IPS DF 4.7 (cell line): ENCODE data around the gene CDX2.
"Not testable (repeated sequence)": the region's sequence is repeated elsewhere in the genome, so short reads cannot be mapped to it uniquely, and the experiment has no call there.

Experiments used
- DNase-seq: peaks from one replicate; pipeline ENCODE4 v3.0.0-alpha.2; 2013; ENCODE audit warnings: low spot score; ENCODE audit errors: extremely low read depth

CDX2 gene, protein sequence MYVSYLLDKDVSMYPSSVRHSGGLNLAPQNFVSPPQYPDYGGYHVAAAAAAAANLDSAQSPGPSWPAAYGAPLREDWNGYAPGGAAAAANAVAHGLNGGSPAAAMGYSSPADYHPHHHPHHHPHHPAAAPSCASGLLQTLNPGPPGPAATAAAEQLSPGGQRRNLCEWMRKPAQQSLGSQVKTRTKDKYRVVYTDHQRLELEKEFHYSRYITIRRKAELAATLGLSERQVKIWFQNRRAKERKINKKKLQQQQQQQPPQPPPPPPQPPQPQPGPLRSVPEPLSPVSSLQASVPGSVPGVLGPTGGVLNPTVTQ

DNA sequence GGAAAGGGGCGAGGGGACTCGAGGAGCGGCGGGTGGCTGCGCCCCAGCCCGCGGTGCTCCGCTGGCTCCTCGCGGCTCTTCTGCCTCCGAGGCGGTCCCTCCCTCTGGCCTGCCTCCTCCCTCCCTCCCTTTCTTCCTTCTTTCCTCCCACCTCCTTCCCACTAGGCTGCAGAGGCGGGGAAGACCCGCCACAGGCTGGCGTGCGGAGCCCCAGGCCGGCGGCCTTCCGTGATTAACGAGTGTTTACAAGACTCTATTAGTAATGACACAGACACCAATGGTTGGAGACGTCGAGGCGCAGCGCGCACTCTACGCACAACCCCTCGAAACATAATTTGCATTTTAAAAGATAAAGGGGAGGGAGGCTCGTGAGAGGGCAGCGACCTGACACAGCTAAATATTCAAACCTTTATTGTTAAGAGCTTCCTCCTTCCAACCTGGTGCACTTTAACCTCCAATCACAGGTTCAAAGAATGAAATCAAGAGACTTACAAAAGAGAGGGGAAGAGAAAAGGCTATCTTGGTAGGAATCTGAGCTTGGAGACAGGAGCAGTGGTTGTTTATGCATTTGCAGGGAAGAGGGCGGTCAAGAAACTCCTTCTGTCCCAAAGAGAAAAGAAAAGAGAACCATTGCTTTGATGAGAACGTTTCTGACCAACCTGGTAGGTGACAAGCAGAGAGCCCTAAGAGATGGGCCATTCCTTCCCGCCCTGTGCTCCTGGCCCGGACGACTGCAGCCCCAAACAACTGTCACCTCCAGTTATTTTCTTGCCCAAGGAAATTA, at the start of gene CDX2:
Gene CDX2, minus strand, starts transcription at position 234 of the 784 bp plus-strand sequence. CDS start 309 bp downstream, outside the sequence.
- DNase-seq, result no peak

DNA sequence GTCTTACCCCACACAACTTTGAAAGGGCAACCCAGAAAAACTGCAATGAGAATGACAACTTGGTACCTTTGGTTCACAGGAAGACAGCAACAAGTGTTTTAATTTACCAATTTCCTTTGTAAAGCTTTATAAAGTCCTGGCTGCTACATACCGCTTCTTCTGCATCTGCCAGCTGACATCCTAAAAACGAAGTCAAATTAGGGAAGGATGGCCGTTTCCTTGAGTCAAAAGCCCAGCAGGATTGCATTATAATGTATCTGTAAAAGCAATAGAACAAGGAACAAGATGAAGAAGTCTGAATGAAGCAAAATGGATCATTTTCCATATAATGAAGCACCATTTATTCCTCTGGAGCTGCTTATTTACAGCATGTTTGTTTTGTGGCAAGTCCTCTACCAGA, 45.2 kb upstream of the CDX2 start:
- no peak for DNase-seq

DNA sequence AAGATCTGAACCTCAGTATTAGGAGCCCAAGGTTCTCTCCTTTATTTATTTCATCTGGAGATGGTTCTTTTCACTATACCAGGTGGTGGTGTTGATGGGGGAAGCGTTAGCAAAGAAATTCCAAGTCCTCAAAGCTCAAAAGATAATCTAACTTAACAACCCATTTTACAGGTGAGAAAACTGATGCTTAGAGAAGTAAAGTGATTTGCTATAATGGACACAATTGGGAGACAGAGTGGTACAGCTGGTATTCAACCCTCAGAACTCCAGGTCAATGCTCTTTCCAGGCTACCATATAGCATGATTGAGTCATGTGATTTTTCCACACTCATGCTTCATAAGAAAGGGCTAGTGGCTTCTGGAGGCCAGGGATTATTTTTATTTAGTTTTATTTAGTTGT, 44.4 kb upstream of the CDX2 start:
- no peak for DNase-seq

DNA sequence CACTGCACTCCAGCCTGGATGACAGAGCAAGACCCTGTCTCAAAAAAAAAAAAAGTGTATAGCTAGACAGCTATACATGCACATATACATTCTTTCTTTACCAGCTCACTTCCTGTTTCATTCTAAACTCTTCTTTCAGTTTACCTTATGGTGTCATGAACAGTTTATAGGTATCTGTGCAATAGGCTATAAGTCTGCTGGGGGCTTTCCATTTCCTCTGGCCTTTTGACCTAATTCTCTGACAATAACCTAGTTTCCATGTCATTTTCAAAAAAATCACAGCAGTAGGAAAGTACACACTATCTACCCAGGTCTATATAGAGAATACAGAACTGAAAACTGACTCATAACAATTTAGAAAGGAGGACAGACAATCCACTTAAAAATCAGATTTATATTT, 43.8 kb upstream of the CDX2 start:
- DNase-seq, result no peak

DNA sequence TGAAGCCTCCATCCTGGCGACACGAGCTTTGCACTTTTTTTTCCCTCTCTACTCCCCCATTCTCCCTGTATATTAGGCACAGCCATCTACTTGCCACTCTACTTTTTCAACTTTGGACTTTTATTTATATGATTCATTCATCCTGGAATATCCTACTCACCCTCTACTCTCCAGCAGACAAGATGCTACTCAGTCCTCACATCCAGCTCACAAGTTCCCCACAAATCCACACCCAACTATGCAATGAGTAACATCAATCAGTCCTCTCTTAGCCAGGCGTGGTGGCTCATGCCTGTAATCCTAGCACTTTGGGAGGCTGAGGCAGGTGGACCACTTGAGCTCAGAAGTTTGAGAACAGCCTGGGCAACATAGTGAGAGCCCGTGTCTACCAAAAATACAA, 43.3 kb upstream of the CDX2 start:
- DNase-seq, result no peak

DNA sequence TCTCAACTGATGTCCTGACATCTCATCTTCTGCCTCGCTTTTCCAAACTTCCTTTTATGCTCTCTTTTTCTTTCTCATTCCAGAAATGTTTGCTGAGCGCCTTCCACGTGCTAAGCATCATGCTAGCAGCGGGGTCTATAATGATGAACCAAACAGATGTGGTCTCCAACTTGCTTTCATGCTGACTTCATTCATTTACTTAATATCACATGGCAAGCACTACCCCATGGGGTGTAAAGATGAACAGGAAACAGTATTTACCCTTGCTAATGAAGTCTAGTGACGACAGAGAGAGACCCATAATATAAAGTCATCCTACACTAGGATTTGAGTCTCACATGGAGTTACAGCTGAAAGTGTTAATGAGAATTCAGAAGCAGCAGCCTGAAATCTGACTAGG, 40.9 kb upstream of the CDX2 start:
- DNase-seq, result no peak

DNA sequence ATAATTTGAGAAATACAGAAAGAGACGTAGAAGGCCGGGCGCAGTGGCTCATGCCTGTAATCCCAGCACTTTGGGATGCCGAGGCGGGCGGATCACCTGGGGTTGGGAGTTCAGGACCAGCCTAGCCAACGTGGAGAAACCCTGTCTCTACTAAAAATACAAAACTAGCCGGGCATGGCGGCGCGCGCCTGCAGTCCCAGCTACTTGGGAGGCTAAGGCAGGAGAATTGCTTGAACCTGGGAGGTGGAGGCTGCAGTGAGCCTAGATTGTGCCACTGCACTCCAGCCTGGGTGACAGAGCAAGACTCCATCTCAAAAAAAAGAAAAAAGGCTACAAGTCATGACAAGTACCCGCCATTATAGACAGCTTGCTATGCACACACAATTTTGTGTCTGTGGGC, 35.9 kb upstream of the CDX2 start:
- DNase-seq, result not testable (repeated sequence)

DNA sequence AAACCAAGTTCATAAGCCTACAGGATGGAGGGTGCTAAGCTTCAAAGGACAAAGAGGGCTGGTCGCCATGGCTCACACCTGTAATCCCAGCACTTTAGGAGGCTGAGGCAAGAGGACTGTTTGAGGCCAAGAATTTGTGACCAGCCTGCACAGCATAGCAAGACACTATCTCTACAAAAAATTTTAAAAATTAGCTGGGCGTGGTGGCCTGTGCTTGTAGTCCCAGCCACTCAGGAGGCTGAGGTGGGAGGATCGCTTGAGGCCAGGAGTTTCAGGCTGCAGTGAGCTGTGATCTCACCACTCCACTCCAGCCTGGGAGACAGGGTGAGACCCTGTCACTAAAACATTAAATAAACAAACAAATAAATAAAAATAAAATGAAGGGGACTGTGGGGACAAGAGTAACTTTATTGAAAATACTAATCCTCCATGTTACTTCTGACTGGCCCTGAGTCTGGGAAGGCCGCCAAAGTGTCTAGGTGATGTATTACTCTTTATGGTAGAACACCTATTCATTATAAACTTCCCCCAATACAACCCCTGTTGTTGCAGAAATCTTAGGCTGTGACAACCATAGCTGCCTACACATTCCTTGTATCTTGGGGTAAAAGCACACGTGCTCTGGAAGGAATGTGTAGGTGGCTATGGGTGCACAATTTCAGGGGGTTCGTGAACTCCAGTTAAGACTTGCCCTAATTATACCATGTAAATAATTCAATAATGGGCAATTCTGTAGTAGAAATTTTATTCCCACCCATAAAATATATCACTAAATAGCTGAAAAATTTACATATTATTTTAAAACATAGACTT, 34.0 kb upstream of the CDX2 start:
- DNase-seq, result no peak

DNA sequence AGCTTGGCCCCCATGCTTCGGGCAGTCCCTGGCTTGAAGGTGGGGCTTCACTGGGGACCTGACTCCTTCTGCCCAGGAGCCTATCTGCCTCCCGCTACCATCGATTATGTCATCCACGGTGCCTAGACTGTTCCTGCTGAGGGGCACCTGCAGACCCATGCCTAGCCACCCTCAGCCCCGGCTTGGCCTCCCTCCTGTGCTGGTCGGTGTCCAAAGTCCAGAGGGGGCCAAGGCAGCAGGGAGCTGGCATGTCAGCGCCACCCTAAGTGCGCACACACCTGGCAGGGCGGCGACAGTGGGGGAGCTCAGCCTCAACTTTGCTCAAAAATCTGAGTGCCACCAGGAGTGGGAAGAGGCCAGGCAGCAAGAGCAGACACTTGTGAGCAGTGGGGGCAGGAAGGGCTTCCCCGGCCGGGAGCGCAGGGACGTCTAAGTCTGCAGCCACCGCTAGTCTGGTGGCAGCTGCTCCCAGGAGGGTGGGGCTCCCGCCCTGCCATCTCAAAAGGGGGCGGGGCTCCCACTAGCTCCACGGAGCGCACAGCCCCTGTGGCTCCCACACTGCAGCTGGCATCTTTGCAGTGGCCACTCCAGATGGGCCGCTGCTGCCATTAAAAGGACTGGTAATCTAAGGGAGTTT, 32.8 kb upstream of the CDX2 start:
- DNase-seq, result no peak

DNA sequence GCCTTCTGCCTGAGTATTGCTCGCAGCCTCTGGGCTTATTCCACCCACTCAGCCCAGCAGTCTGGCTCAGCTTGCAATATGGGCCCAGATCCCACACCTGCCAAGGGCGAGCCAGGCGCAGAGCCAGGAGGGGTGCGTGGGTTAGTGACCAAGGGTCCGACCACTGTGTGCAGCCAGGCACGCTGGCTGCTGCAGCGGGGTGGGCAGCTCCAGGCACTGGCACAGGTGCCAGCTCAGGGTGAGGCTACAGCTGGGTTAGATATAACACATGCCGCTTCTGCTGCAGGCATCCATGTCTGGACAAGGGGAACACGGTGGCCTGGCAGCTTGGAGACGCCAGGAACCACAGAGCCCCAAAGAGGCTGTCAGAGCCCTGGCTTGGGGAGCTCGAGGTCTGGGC, 31.9 kb upstream of the CDX2 start:
- no peak for DNase-seq

DNA sequence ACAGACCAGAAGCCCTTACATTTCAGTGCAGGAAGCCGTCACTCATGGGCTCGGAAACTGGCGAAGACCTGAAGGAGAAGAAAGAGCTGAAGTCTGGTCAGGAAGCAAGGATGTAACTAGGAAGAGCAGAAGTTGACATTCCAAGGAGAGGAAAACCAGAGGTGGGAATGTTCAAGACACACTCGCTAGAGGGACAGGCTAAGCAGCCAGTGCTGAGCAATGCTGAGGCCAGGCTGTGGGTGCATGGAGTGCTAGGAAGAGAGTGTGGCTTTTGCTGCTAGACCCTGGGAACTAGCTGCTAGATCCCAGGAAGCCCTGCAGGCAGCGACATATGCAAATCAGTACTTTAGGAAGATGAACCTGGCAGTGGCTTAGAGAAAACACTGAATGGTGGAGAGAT, 31.5 kb upstream of the CDX2 start:
- no peak for DNase-seq

DNA sequence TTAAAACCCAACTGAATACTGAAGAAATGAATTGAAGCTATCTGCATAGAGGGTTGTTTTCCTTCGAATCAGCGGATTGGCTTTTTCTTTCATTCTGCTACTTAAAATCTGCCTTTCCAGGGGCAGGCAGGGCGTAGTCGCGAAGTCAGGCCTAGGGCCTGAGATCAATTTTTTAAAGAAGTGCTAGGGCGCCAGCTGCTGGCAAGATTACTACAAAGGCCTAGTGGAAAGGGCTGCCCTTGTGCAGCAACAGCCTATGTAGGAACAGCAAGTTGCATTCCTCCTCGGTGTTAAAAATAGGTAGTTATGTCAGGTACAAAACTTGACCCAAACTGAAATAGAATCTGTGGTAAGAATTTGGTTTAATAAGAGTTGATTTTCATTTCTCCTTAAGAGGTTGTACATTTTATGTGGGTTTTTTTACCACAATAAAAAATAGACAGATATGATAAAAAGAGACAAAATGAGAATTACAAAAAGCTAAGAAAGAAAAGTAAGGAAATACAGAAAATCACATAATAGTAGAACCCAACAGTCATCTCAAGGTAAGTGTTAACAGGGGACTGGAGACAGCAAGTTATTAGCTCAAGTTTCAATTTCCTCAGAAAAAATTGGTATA, 28.9 kb upstream of the CDX2 start:
- DNase-seq, result no peak

DNA sequence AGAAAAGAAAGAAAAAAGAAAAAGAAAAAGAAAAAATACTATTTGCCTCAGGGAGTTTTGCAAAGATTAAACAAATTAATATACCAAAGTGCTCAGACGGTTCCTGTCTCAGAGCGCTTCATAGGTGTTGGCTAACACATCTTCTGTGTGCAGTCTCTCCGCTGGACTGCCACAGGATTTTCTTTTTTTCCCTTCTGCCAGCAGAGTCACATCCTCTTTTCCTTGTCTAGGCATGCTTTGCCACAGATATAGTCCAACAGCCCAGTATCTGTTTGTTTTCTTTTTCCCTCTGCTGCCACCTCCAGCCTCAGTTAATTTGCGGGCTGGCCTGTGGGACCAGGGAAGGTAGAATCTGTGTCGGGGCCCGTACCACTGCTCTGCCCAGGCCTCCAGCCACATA, 22.8 kb upstream of the CDX2 start:
- DNase-seq, result no peak

DNA sequence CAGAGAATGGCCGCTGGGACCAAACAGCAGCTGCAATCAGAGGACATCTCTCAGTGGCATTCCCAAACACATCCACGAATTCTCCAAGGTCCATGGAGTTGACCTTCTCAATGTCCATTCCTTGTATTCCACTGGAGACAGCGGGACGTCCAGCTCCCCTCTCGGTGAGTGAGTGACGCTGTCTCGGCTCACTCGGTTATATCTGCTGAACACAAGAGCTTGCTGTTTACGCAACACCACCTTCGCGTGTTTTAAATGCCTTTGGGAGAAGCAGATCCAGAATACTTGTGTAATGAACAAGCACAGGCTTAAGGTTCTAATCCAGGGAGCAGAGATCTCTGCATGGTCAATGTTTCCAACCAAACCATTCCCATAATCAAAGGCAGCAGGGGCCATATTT, 19.4 kb upstream of the CDX2 start, which contains the start of gene URAD:
Gene URAD, minus strand, starts transcription at position 174 of the 400 bp plus-strand sequence. Its CDS starts 56 bp downstream, at position 118.
- no peak for DNase-seq

DNA sequence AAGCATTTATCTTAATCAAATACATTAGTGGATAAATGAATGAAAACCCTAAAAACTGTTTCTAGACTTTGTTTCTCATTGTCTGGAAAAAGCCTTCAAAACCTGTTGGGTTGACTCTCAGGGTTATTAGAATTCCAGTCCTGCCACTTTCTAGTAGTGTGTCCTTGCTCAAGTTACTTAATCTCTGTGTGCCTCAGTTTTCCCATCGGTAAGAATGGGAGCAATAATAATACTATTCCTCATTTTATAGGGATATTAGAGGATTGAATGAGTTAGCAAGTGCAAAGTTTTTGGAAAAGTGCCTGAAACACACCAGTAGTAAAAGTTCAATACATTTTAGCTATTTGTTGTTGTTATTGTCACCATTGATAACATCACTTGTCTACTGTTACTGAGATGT, 16.5 kb upstream of the CDX2 start:
- DNase-seq, result no peak

DNA sequence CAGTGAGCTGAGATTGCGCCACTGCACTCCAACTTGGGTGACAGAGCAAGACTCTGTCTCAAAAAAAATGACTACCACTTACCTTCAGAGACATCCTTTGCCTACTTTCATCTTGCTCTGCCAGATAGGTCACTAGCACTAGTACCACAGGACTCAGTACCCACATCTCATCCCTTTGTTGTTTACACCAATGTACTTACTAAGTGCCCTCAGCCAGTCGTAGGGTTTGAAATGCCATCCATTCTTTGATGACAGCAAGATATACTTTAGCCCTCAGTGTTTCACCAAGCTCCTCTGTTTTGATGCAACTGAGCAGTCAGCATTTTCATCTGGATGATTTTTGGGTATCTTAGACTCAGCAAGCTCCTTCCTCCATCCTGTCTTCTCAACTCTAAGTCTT, 13.2 kb upstream of the CDX2 start:
- DNase-seq, result no peak

DNA sequence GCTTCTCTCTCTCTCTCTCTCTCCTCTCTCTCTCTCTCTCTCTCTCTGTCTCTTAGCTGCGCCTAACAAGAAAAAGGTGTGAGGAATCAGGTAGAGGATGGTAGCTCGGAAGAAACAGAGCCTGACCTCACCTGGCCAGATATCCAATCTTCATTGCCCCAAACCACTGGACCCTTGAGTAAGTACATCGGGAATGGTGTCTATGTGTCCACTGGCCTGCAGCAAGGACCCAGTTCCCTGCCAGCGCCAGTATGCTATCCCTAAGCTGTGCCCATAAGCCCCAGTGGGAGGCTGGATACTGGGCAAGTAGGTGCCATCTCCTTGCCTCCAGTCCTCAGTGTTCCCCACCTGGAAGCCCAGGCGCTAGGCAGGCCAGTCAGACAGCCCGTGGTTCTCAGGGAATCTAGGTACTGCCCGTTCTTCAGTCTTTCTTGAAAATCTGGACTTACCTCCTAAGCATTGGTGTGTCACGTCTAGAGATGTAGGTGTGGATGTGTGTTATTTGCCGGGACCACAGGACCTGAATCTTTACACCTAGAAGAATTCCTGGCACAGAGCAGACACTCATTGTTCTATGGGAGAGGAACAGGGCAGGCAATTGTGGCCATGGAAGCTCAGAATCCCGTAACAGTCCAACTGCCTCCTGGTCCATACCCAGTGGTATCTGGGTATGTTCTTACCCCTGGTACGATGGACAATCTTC, 12.0 kb upstream of the CDX2 start:
- DNase-seq, result no peak

DNA sequence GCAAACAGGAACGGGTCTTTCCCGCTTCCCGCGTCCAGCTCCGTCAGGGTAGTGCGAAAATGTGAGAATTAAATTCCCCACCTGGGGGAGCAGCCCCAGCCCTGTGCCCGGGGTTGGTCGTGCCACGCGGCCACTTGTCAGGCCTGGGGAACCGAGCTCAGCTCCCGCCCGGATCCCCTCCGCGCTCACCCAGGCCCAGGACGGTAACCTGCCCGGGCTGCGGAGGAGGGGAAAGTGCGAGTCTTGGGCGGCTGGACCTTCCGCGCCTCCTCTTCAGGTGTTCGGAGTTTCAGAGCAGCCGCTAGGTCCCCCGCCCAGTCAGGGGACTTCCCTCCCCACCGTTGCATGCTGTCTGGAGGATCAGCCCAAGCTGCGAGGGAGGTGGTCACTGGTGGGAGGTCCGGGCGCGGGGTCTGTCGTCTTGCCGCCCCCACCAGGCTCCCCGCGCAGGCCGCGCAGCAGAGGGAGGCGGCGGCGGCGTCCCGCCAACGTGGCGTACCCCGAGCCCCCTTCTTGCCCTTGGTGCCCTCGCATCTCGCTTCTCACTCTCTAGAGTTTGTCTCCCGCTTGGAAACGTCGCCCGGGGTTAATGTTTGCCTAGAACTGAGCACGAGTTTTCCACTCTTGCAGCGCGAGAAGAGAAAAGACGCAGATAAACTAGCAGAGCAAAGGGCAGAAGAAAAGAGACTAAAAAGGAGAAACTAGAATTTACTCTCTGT, 11.3 kb upstream of the CDX2 start:
- no peak for DNase-seq

DNA sequence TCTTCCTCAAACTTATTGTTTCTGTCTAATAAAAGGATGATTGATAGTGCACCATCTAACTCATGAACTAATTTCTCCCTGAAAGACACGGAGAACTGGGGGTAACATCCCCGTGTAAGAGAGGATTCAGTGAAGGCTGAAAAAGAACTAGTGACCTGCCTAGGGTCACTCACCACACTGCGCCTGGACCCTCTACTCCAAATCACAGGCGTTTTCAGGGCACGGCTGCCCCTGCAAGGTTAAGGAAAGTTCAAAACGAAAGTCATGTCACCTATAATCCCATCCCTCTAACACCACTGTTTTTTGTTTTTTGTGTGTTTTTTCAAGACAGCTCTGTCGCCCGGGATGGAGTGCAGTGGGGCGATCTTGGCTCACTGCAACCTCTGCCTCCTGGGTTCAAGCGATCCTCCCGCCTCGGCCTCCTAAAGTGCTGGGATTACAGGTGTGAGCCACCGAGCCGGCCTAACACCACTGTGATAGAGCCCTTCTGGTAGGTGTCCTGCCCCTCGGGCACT, 10.7 kb upstream of the CDX2 start:
- DNase-seq, result no peak
